Brain microvascular endothelial cell (primary cell): Measurements from ENCODE around the gene DIS3L2.

ENCODE experiments used
- DNase-seq: peaks from one replicate; pipeline ENCODE4 v3.0.0-alpha.2; 2020
- H3K27ac ChIP-seq: fragments of 250-450 bp; sonication (Bioruptor Pico); 2 replicates; pipeline ENCODE4 v1.5.1; 2020; ENCODE audit warnings: mild to moderate bottlenecking, moderate library complexity
- H3K27me3 ChIP-seq: fragments of 250-450 bp; sonication (Bioruptor Pico); replicated peaks from 2 replicates; pipeline ENCODE4 v1.5.1; 2020; ENCODE audit warnings: mild to moderate bottlenecking
- H3K36me3 ChIP-seq: fragments of 250-450 bp; sonication (Bioruptor Pico); replicated peaks from 2 replicates; pipeline ENCODE4 v1.5.1; 2020; ENCODE audit warnings: mild to moderate bottlenecking
- H3K4me3 ChIP-seq: 2 replicates; pipeline ENCODE4 v1.5.1; 2011; ENCODE audit warnings: low read depth, mild to moderate bottlenecking, control low read depth, low read length, moderate library complexity
- CTCF ChIP-seq: IDR thresholded peaks from 2 replicates; pipeline ENCODE4 v1.5.1; 2011; ENCODE audit warnings: low read depth, mild to moderate bottlenecking, moderate library complexity, low read length, control low read depth, inconsistent platforms; ENCODE audit errors: missing control alignments
- in situ Hi-C: cut with HindIII; loops from 2 replicates; pipeline ENCODE4 v1.10.0; 2017; ENCODE audit warnings: low sequenced_read_pairs, low pct_ligation_motif_present

Gene DIS3L2

GRCh38 chr2:231935815-231936214, 25.7 kb upstream of the DIS3L2 start:
- in situ Hi-C loops: no loop called here
- Histone ChIP-seq H3K27ac (no peak overlapping the region), H3K36me3 (no peaks in the 10 kb centered on the region), H3K4me3 (no peak overlapping the region), H3K27me3 (peaks cover 14% of the 10 kb centered on the region)
- TF ChIP-seq CTCF: no peak
- DNase-seq: no peak

- in situ Hi-C loops: no loop called here
- H3K27me3 ChIP-seq: peaks cover 8% of the 10 kb centered on the region
- no peaks in the 10 kb centered on the region for H3K36me3 ChIP-seq
- H3K4me3 ChIP-seq: no peak overlapping the region
- H3K27ac ChIP-seq: no peak overlapping the region
- no peak for DNase-seq
- TF ChIP-seq CTCF: no peak
Measured at GRCh38 chr2:231936491-231936890, 25.0 kb upstream of the DIS3L2 start.

GRCh38 chr2:231937057-231937456, 24.5 kb upstream of the DIS3L2 start:
- DNase-seq: no peak
- peaks cover 2% of the 10 kb centered on the region for H3K27me3 ChIP-seq
- in situ Hi-C loops: no loop called here

GRCh38 chr2:231939022-231939421, 22.5 kb upstream of the DIS3L2 start:
- in situ Hi-C loops: no loop called here

More at GRCh38 chr2:231937057-231937456, 24.5 kb upstream of the DIS3L2 start:
- Histone ChIP-seq H3K4me3 (no peak overlapping the region), H3K36me3 (no peaks in the 10 kb centered on the region), H3K27ac (no peak overlapping the region)
- TF ChIP-seq CTCF: no peak

GRCh38 chr2:231940795-231941194, 20.7 kb upstream of the DIS3L2 start:
- Histone ChIP-seq H3K27me3 (no peaks in the 10 kb centered on the region), H3K36me3 (no peaks in the 10 kb centered on the region), H3K27ac (no peak overlapping the region), H3K4me3 (no peak overlapping the region)
- in situ Hi-C loops: no loop called here
- no peak for DNase-seq
- no peak for TF ChIP-seq CTCF

More at GRCh38 chr2:231939022-231939421, 22.5 kb upstream of the DIS3L2 start:
- no peak for DNase-seq
- Histone ChIP-seq H3K27me3 (no peaks in the 10 kb centered on the region), H3K27ac (no peak overlapping the region), H3K36me3 (no peaks in the 10 kb centered on the region), H3K4me3 (no peak overlapping the region)
- no peak for TF ChIP-seq CTCF

GRCh38 chr2:231941673-231942072, 19.8 kb upstream of the DIS3L2 start:
- Histone ChIP-seq H3K27ac (no peak overlapping the region), H3K27me3 (no peaks in the 10 kb centered on the region), H3K4me3 (no peak overlapping the region), H3K36me3 (no peaks in the 10 kb centered on the region)
- DNase-seq: no peak
- in situ Hi-C loops: no loop called here
- no peak for TF ChIP-seq CTCF
